NB4 (cell line): ENCODE data around the gene KAT2A.

Experiments
- DNase-seq: peaks from one replicate; pipeline ENCODE4 v3.0.0; 2010; ENCODE audit warnings: low read depth
- H3K4me3 ChIP-seq: one replicate; pipeline ENCODE4 v1.5.1; 2011; ENCODE audit warnings: mild to moderate bottlenecking, low read depth, low read length, moderate library complexity
- MYC ChIP-seq: IDR thresholded peaks from 2 replicates; pipeline ENCODE4 v1.6.1; 2011; ENCODE audit warnings: low read depth, low read length
- POLR2A ChIP-seq: IDR thresholded peaks from 2 replicates; pipeline ENCODE4 v1.6.1; 2011; ENCODE audit warnings: mild to moderate bottlenecking; ENCODE audit not compliant: insufficient read length; ENCODE audit errors: extremely low read depth
- TF ChIP-seq, protein P1 (sequence below): IDR thresholded peaks from 2 replicates; pipeline ENCODE4 v1.6.1; 2011; ENCODE audit warnings: low read depth, low read length
- TF ChIP-seq, protein P2 (sequence below): IDR thresholded peaks from one replicate; pipeline ENCODE4 v1.5.1; 2012; ENCODE audit warnings: low read depth, low read length

The KAT2A gene

DNA sequence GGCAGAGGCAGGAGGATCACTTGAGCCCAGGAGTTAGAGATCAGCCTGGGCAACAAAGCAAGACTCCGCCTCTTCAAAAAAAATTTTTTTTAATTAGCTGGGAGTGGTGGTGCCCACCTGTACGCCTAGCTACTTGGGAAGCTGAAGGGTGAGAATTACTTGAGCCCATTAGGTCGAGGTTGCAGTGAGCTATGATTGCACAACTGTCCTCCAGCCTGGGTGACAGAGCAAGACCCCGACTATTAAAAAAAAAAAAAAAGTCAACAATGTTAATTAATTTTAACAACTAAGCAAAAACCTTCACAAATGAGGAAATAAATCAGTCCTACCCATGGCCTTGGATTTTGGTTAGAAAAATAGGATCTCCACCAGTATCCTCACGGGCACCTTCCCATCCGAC lies 14.0 kb downstream of the KAT2A start:
- no peak for DNase-seq
- TF ChIP-seq, protein P1, sequence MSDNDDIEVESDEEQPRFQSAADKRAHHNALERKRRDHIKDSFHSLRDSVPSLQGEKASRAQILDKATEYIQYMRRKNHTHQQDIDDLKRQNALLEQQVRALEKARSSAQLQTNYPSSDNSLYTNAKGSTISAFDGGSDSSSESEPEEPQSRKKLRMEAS, result no peak
- TF ChIP-seq POLR2A (no peak), MYC (no peak)
- TF ChIP-seq, protein P2, sequence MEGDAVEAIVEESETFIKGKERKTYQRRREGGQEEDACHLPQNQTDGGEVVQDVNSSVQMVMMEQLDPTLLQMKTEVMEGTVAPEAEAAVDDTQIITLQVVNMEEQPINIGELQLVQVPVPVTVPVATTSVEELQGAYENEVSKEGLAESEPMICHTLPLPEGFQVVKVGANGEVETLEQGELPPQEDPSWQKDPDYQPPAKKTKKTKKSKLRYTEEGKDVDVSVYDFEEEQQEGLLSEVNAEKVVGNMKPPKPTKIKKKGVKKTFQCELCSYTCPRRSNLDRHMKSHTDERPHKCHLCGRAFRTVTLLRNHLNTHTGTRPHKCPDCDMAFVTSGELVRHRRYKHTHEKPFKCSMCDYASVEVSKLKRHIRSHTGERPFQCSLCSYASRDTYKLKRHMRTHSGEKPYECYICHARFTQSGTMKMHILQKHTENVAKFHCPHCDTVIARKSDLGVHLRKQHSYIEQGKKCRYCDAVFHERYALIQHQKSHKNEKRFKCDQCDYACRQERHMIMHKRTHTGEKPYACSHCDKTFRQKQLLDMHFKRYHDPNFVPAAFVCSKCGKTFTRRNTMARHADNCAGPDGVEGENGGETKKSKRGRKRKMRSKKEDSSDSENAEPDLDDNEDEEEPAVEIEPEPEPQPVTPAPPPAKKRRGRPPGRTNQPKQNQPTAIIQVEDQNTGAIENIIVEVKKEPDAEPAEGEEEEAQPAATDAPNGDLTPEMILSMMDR, result no peak
- H3K4me3 ChIP-seq, result no peak overlapping the region

DNA sequence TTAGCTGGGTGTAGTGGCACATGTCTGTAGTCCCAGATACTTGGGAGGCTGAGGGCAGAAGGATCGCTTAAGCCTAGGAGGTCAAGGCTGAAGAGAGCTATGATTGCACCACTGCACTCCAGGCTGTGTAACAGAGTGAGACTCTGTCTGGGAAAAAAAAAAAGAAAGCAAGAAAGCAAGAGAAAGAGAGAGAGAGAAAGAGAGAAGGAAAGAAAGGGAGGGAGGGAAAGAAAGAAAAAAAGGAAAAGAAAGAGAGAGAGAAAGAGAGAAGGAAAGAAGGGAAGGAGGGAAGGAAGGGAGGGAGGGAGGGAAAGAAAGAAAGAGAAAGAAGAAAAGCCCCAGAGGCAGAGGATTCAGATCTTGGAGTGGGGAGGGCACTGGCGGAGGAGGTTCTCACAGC lies 15.2 kb downstream of the KAT2A start:
- TF ChIP-seq POLR2A, result no peak
- no peak for TF ChIP-seq MYC
- TF ChIP-seq, protein P2, result no peak
- TF ChIP-seq, protein P1, result no peak
- H3K4me3 ChIP-seq, result no peak overlapping the region
- no peak for DNase-seq

GRCh38 chr17:42104264-42104663 lies 16.9 kb downstream of the KAT2A start:
- TF ChIP-seq, protein P1, result no peak
- TF ChIP-seq, protein P2, result no peak

GRCh38 chr17:42103221-42103954 lies 17.8 kb downstream of the KAT2A start:
- no peak for TF ChIP-seq MYC
- TF ChIP-seq, protein P1, result no peak
- TF ChIP-seq POLR2A, result no peak
- TF ChIP-seq, protein P2, result no peak
- no peak overlapping the region for H3K4me3 ChIP-seq
- no peak for DNase-seq

More at GRCh38 chr17:42104264-42104663, 16.9 kb downstream of the KAT2A start:
- no peak for DNase-seq
- H3K4me3 ChIP-seq, result no peak overlapping the region

- peak; percentile 77 for DNase-seq
- H3K4me3 ChIP-seq, result no peak overlapping the region
These were observed 19.5 kb downstream of the KAT2A start for GRCh38 chr17:42101513-42102292.

More at GRCh38 chr17:42101513-42102292, 19.5 kb downstream of the KAT2A start:
- TF ChIP-seq MYC, result no peak
- TF ChIP-seq, protein P2, result peak; percentile 96
